ENCODE data around the gene PTPRG. TPM values are rescaled to one million over a fixed set of nuclear protein-coding genes. Genes with fewer than 3 reads are reported as not detected.

PTPRG gene
- total and polyA plus RNA-seq, 10 of the 15 experiments (the other 5 are each of a cell fraction or from before 2014, with no cell fraction given): 0.29 to 20.7 (median 1.4) TPM

- Histone ChIP-seq H4K20me1 (ENCODE audit: control insufficient read depth, insufficient read depth) (no peaks in the 10 kb centered on the region), H3K27me3 (replicated peaks in 1 of 2; ENCODE audit: control insufficient read depth in 2 of 2, insufficient read depth in 2 of 2, low read length in 1 of 2) (no peaks in the 10 kb centered on the region), H3K4me3 (no peak overlapping the region), H3K27ac (ENCODE audit: control insufficient read depth, insufficient read depth) (no peak overlapping the region), H3K79me2 (ENCODE audit: control insufficient read depth, insufficient read depth, low read length) (no peaks in the 10 kb centered on the region), H3K4me1 (ENCODE audit: control insufficient read depth, insufficient read depth, low read length) (no peaks in the 10 kb centered on the region), H3K9me3 (replicated peaks; ENCODE audit: control insufficient read depth, insufficient read depth, low read length) (no peaks in the 10 kb centered on the region), H3K9ac (ENCODE audit: control insufficient read depth, insufficient read depth, low read length) (no peak overlapping the region), H3K36me3 (ENCODE audit: control insufficient read depth in 2 of 2, insufficient read depth in 2 of 2, low read length in 1 of 2) (no peaks in the 10 kb centered on the region), H2AFZ (ENCODE audit: control insufficient read depth, low read depth, low read length) (no peak overlapping the region), H3K4me2 (ENCODE audit: control insufficient read depth, insufficient read depth) (no peak overlapping the region)
- DNase-seq (ENCODE audit: low read depth, low spot score) (no peak), ATAC-seq (peak; percentile 77), FAIRE-seq (no peak)
- CTCF ChIA-PET: interaction anchor here (0.8 to 2.0 kb wide), 3 partner anchors 8 to 18 kb away, joined by 3 to 4 read pairs (median 4); no protein-coding TSS in a partner anchor
- intact Hi-C loops (cut with micrococcal nuclease; ENCODE audit: unreplicated experiment) (no loop called here), in situ Hi-C loops (cut with MboI) (no loop called here)
- SMC1A ChIA-PET (ENCODE audit: uncharacterized antibody, unreplicated experiment): no interaction called here
- RAD21 ChIA-PET (ENCODE audit: unreplicated experiment): no interaction called here
- BruUV-seq (replicated peaks): no TSS peak
- POLR2A ChIA-PET: interaction anchor here (1.4 kb wide), 1 partner anchor 10 kb away, joined by 4 read pairs; no protein-coding TSS in a partner anchor
- no peak for TF ChIP-seq RAD21 (IDR thresholded peaks at IDR 0.05; ENCODE audit: insufficient read depth, low read depth, low read length)
- TF ChIP-seq FOS (IDR thresholded peaks at IDR 0.05; ENCODE audit: borderline replicate concordance, extremely low read depth, insufficient read length): no peak
- no peak for TF ChIP-seq ZNF592 (IDR thresholded peaks at IDR 0.05)
- no peak for TF ChIP-seq SREBF2 (IDR thresholded peaks at IDR 0.05; ENCODE audit: low read length)
- no peak for TF ChIP-seq MXI1 (IDR thresholded peaks at IDR 0.05; ENCODE audit: low read depth, low read length)
- TF ChIP-seq ESRRA (IDR thresholded peaks at IDR 0.05; ENCODE audit: low read length): no peak
- no peak for TF ChIP-seq CREB1 (IDR thresholded peaks at IDR 0.05; ENCODE audit: low read depth)
- WGBS (ENCODE audit: insufficient coverage, insufficient replicate concordance, low lambda C conversion rate, missing lambda C conversion rate): 0% methylated on average over 2 of the region's 2 CpGs
Measured at GRCh38 chr3:61954097-61954540, 392.7 kb downstream of the PTPRG start.
